Measurements from ENCODE around the gene GPR156. TPM values are rescaled to one million over a fixed set of nuclear protein-coding genes. Genes with fewer than 3 reads are reported as not detected.

The GPR156 gene
- polyA plus RNA-seq, 1 of the 3 experiments (the other 2 are of a cell fraction): 0.31 TPM

- Histone ChIP-seq H3K4me2 (no peak overlapping the region), H3K36me3 (replicated peaks in 1 of 2; ENCODE audit: control insufficient read depth in 1 of 2, insufficient read depth in 2 of 2, low read length in 1 of 2) (no peaks in the 10 kb centered on the region), H3K9me3 (peaks cover 4% of the 10 kb centered on the region; the same call in 1 of the 2 replicates), H3K79me2 (ENCODE audit: insufficient read depth) (no peaks in the 10 kb centered on the region), H3K4me3 (ENCODE audit: low read depth in 2 of 2, low read length in 1 of 2) (no peak overlapping the region), H3K9me2 (no peaks in the 10 kb centered on the region), H3K27me3 (ENCODE audit: insufficient read depth) (no peaks in the 10 kb centered on the region), H3K4me1 (ENCODE audit: control insufficient read depth in 1 of 2, insufficient read depth in 2 of 2, low read depth in 1 of 2, low read length in 1 of 2) (peaks cover 0 to 5% of the 10 kb centered on the region in 2 experiments; a peak in 1 of 4 replicates), H3F3A (replicated peaks; ENCODE audit: insufficient read depth) (peaks cover 15% of the 10 kb centered on the region), H2AFZ (ENCODE audit: low read depth) (no peak overlapping the region), H3K9ac (no peak overlapping the region), H3K27ac (ENCODE audit: low read depth in 2 of 2, low read length in 1 of 2) (no peak overlapping the region), H4K20me1 (ENCODE audit: insufficient read depth) (no peaks in the 10 kb centered on the region)
- 84% methylated on average over 3 of the region's 3 CpGs for whole genome bisulfite sequencing (ENCODE audit: low lambda C conversion rate)
- POLR2A ChIA-PET: no interaction called here
- CTCF ChIA-PET: no interaction called here
- TF ChIP-seq CHD2 (IDR thresholded peaks at IDR 0.05; ENCODE audit: low read length, partially characterized antibody) (no peak), JUND (IDR thresholded peaks at IDR 0.05) (no peak), REST (IDR thresholded peaks at IDR 0.05; ENCODE audit: low read depth, low read length) (no peak), TEAD4 (IDR thresholded peaks at IDR 0.05; ENCODE audit: borderline replicate concordance, insufficient read depth) (no peak), NFIC (IDR thresholded peaks at IDR 0.05; ENCODE audit: borderline replicate concordance) (no peak), YY1 (IDR thresholded peaks at IDR 0.05; ENCODE audit: low read depth) (no peak), RFX5 (IDR thresholded peaks at IDR 0.05; ENCODE audit: low read length) (no peak), RXRA (IDR thresholded peaks at IDR 0.05; ENCODE audit: borderline replicate concordance, low read depth) (no peak), FOSL2 (IDR thresholded peaks at IDR 0.05; ENCODE audit: borderline replicate concordance, low read depth) (no peak), RAD21 (IDR thresholded peaks at IDR 0.05; ENCODE audit: low read length) (no peak)
- DNase-seq: no peak
These were observed 127.9 kb downstream of the GPR156 start for GRCh38 chr3:120157113-120157512.

GRCh38 chr3:120156699-120157098, 128.3 kb downstream of the GPR156 start:
- Histone ChIP-seq H3K79me2 (ENCODE audit: insufficient read depth) (no peaks in the 10 kb centered on the region), H3K36me3 (replicated peaks in 1 of 2; ENCODE audit: control insufficient read depth in 1 of 2, insufficient read depth in 2 of 2, low read length in 1 of 2) (no peaks in the 10 kb centered on the region), H3K9ac (no peak overlapping the region), H3F3A (replicated peaks; ENCODE audit: insufficient read depth) (peaks cover 15% of the 10 kb centered on the region), H2AFZ (ENCODE audit: low read depth) (no peak overlapping the region), H3K9me2 (no peaks in the 10 kb centered on the region), H3K27ac (ENCODE audit: low read depth in 2 of 2, low read length in 1 of 2) (no peak overlapping the region), H3K9me3 (peaks cover 4% of the 10 kb centered on the region; the same call in 1 of the 2 replicates), H3K4me1 (ENCODE audit: control insufficient read depth in 1 of 2, insufficient read depth in 2 of 2, low read depth in 1 of 2, low read length in 1 of 2) (peaks cover 0 to 5% of the 10 kb centered on the region in 2 experiments; a peak in 1 of 4 replicates), H3K4me2 (no peak overlapping the region), H3K4me3 (ENCODE audit: low read depth in 2 of 2, low read length in 1 of 2) (no peak overlapping the region), H4K20me1 (ENCODE audit: insufficient read depth) (no peaks in the 10 kb centered on the region), H3K27me3 (ENCODE audit: insufficient read depth) (no peaks in the 10 kb centered on the region)
- ChIA-PET CTCF (no interaction called here), POLR2A (no interaction called here)
- DNase-seq: no peak
- TF ChIP-seq CTCF (IDR thresholded peaks at IDR 0.05): no peak
- TF ChIP-seq MAX (IDR thresholded peaks at IDR 0.05; ENCODE audit: low read depth): no peak
- TF ChIP-seq NFIC (IDR thresholded peaks at IDR 0.05; ENCODE audit: borderline replicate concordance): no peak
- no peak for TF ChIP-seq GATA2 (CRISPR knock-in tag; IDR thresholded peaks at IDR 0.05)
- TF ChIP-seq RFX5 (IDR thresholded peaks at IDR 0.05; ENCODE audit: low read length): no peak
- TF ChIP-seq GABPA (IDR thresholded peaks at IDR 0.05; ENCODE audit: low read depth): no peak
- TF ChIP-seq IRF3 (IDR thresholded peaks at IDR 0.05; ENCODE audit: low read depth, low read length): no peak
- no peak for TF ChIP-seq TEAD4 (IDR thresholded peaks at IDR 0.05; ENCODE audit: borderline replicate concordance, insufficient read depth)
- TF ChIP-seq SMC3 (IDR thresholded peaks at IDR 0.05; ENCODE audit: low read depth, low read length): no peak
- TF ChIP-seq MEF2A (IDR thresholded peaks at IDR 0.05; ENCODE audit: borderline replicate concordance, low read depth): no peak
- no peak for TF ChIP-seq FOSL2 (IDR thresholded peaks at IDR 0.05; ENCODE audit: borderline replicate concordance, low read depth)
- no peak for TF ChIP-seq TCF12 (IDR thresholded peaks at IDR 0.05)
- TF ChIP-seq YY1 (IDR thresholded peaks at IDR 0.05; ENCODE audit: low read depth): no peak
- TF ChIP-seq FOXM1 (IDR thresholded peaks at IDR 0.05; ENCODE audit: low read depth): no peak
- TF ChIP-seq EZH2phosphoT487 (IDR thresholded peaks at IDR 0.05; ENCODE audit: borderline replicate concordance, low read depth): no peak
- TF ChIP-seq TAF1 (IDR thresholded peaks at IDR 0.05; ENCODE audit: borderline replicate concordance, low read depth, low read length): no peak
- TF ChIP-seq SIN3A (IDR thresholded peaks at IDR 0.05; ENCODE audit: borderline replicate concordance, low read depth, low read length): no peak
